HepG2 (cell line): Measurements from ENCODE around the gene CLDN14. TPM values are rescaled to one million over a fixed set of nuclear protein-coding genes. Genes with fewer than 3 reads are reported as not detected.

ENCODE experiments used
- ADNP ChIP-seq: sonication (generic); formaldehyde crosslinking; IDR thresholded peaks from 2 replicates; pipeline ENCODE4 v1.4.0; 2020; ENCODE audit warnings: missing genetic modification reagents
- AGO2 ChIP-seq: fragments of 200-400 bp; formaldehyde crosslinking; optimal IDR thresholded peaks from 2 replicates; pipeline ENCODE3; 2017; ENCODE audit warnings: mild to moderate bottlenecking, low read depth, low read length, moderate library complexity
- FOSL1 ChIP-seq: sonication (generic); formaldehyde crosslinking; IDR thresholded peaks from 2 replicates; pipeline ENCODE4 v1.9.0; 2021; ENCODE audit warnings: missing genetic modification reagents, borderline replicate concordance
- GATAD1 ChIP-seq: IDR thresholded peaks from 2 replicates; pipeline ENCODE4 v1.6.1; 2016; ENCODE audit warnings: missing genetic modification reagents, missing compliant biosample characterization
- HNF4A ChIP-seq: sonication (generic); formaldehyde crosslinking; IDR thresholded peaks from 2 replicates; pipeline ENCODE4 v1.4.0; 2020; ENCODE audit warnings: missing genetic modification reagents
- HNRNPUL1 ChIP-seq: fragments of 200-400 bp; formaldehyde crosslinking; IDR thresholded peaks from 2 replicates; pipeline ENCODE4 v1.6.1; 2017; ENCODE audit warnings: low read depth, mild to moderate bottlenecking, low read length, moderate library complexity
- HOMEZ ChIP-seq: IDR thresholded peaks from 2 replicates; pipeline ENCODE4 v1.6.1; 2016; ENCODE audit warnings: low read depth
- MAFK ChIP-seq, 2 experiments: IDR thresholded peaks in 1 of 2; conservative IDR thresholded peaks in 1 of 2; 2 replicates each; pipeline ENCODE4 v1.6.1; 2011; ENCODE audit warnings: improper control_type of control experiment in 2 of 2, low read length in 2 of 2
- NCOA1 ChIP-seq: sonication (generic); formaldehyde crosslinking; IDR thresholded peaks from 2 replicates; pipeline ENCODE4 v1.9.0; 2021; ENCODE audit warnings: missing genetic modification reagents
- POLR2AphosphoS2 ChIP-seq: IDR thresholded peaks from 2 replicates; pipeline ENCODE4 v1.6.1; 2011; ENCODE audit warnings: low read depth, low read length, improper control_type of control experiment
- POLR2G ChIP-seq: fragments of 200-400 bp; formaldehyde crosslinking; IDR thresholded peaks from 2 replicates; pipeline ENCODE4 v1.6.1; 2018; ENCODE audit warnings: mild to moderate bottlenecking, low read depth, low read length, moderate library complexity
- PRDM4 ChIP-seq: sonication (generic); formaldehyde crosslinking; IDR thresholded peaks from 2 replicates; pipeline ENCODE4 v1.9.0; 2021; ENCODE audit warnings: missing genetic modification reagents, borderline replicate concordance
- SIX4 ChIP-seq: sonication (generic); formaldehyde crosslinking; IDR thresholded peaks from 2 replicates; pipeline ENCODE4 v1.4.0; 2020; ENCODE audit warnings: missing genetic modification reagents
- SNAI1 ChIP-seq: sonication (generic); formaldehyde crosslinking; IDR thresholded peaks from 2 replicates; pipeline ENCODE4 v1.5.0; 2020; ENCODE audit warnings: mild to moderate bottlenecking, missing genetic modification reagents, borderline replicate concordance
- STAT6 ChIP-seq: sonication (generic); formaldehyde crosslinking; IDR thresholded peaks from 2 replicates; pipeline ENCODE4 v1.4.0; 2020; ENCODE audit warnings: missing genetic modification reagents, mild to moderate bottlenecking, borderline replicate concordance
- TAF15 ChIP-seq: fragments of 200-400 bp; formaldehyde crosslinking; IDR thresholded peaks from one replicate; pipeline ENCODE4 v1.6.1; 2018; ENCODE audit warnings: mild to moderate bottlenecking, low read depth, low read length; ENCODE audit not compliant: poor library complexity, severe bottlenecking
- TBL1XR1 ChIP-seq: fragments of 150-350 bp; IDR thresholded peaks from 2 replicates; pipeline ENCODE4 v1.6.1; 2014; ENCODE audit warnings: borderline replicate concordance, low read length; ENCODE audit not compliant: partially characterized antibody
- ZNF567 ChIP-seq: sonication (generic); formaldehyde crosslinking; IDR thresholded peaks from 2 replicates; pipeline ENCODE4 v1.8.1; 2023; ENCODE audit warnings: mild to moderate bottlenecking, missing genetic modification reagents, borderline replicate concordance
- ZNF75D ChIP-seq: sonication (generic); formaldehyde crosslinking; IDR thresholded peaks from 2 replicates; pipeline ENCODE4 v1.8.1; 2023; ENCODE audit warnings: missing genetic modification reagents, mild to moderate bottlenecking, borderline replicate concordance
- ZNF788 ChIP-seq: sonication (generic); formaldehyde crosslinking; IDR thresholded peaks from 2 replicates; pipeline ENCODE4 v1.5.0; 2020; ENCODE audit warnings: mild to moderate bottlenecking, missing genetic modification reagents, borderline replicate concordance
- ZNF816 ChIP-seq: sonication (generic); formaldehyde crosslinking; IDR thresholded peaks from 2 replicates; pipeline ENCODE4 v1.8.0; 2022; ENCODE audit warnings: missing genetic modification reagents, mild to moderate bottlenecking, borderline replicate concordance
- polyA plus RNA-seq, 8 experiments: library from polyadenylated mRNA; depleted of rRNA in 3 of 8; stranded (reverse) in 7 of 8; unstranded in 1 of 8; fragments of >200 nt; fragmentation: Illumina TruSeq in 4 of 8; extraction: Trizol in 4 of 8; gene quantifications; 2 replicates each; pipeline versions ENCODE4 v1.2.1 to v1.2.3, GENCODE V29; 2011 to 2016; ENCODE audit warnings: low read depth in 4 of 8, missing spikeins in 1 of 8, mixed read lengths in 1 of 8; ENCODE audit not compliant: insufficient read depth in 1 of 8
- total RNA-seq, 5 experiments: library from RNA; depleted of rRNA; stranded (reverse); fragments of >200 nt; fragmentation: Illumina TruSeq; extraction: Trizol; gene quantifications; 2 replicates each; pipeline ENCODE4 v1.2.3, GENCODE V29; 2016; ENCODE audit warnings: low read depth in 1 of 5

The CLDN14 gene
- total and polyA plus RNA-seq, 2 of the 13 experiments (the other 11 are each of a cell fraction or from before 2014, with no cell fraction given): 1.1 to 1.4 TPM

- TF ChIP-seq ADNP (CRISPR knock-in tag) (0 out of 2 replicates have a peak, but pooled peaks have one; percentile 32), ZNF567 (CRISPR knock-in tag) (no peak), SNAI1 (CRISPR knock-in tag) (no peak), PRDM4 (no peak), POLR2AphosphoS2 (no peak), HNRNPUL1 (no peak), MAFK (conservative IDR thresholded peaks at IDR 0.05 in 1 of 2, IDR thresholded peaks at IDR 0.05 in 1 of 2; ENCODE audit: low read length in 2 of 2) (no peak; a peak in 1 of 4 replicates), SIX4 (no peak), GATAD1 (peak; percentile 22; the same call in 1 of the 2 replicates), AGO2 (no peak), ZNF75D (CRISPR knock-in tag) (no peak), ZNF788 (CRISPR knock-in tag) (peak; percentile 76; the same call in 1 of the 2 replicates), HNF4A (CRISPR knock-in tag) (peak; percentile 97), FOSL1 (CRISPR knock-in tag) (no peak), STAT6 (0 out of 2 replicates have a peak, but pooled peaks have one; percentile 50), ZNF816 (CRISPR knock-in tag) (peak; percentile 76; the same call in 1 of the 2 replicates), NCOA1 (CRISPR knock-in tag) (peak; percentile 80; the same call in 1 of the 2 replicates), HOMEZ (CRISPR knock-in tag) (peak; percentile 41; the same call in 1 of the 2 replicates), TBL1XR1 (peak; percentile 58), POLR2G (peak; percentile 36; the same call in 1 of the 2 replicates), TAF15 (no peak)
Observed at GRCh38 chr21:36479415-36480402, at the start of gene CLDN14 (continued).
